H1 (cell line): Measurements from ENCODE around the gene FAM81B. TPM values are rescaled to one million over a fixed set of nuclear protein-coding genes. Genes with fewer than 3 reads are reported as not detected.

ENCODE experiments used
- CTCF ChIA-PET: fragments of 300-600 bp; sonication (Branson Sonifier 250); formaldehyde crosslinking; loops from one replicate; lab custom pipeline; 2021; ENCODE audit not compliant: partially characterized antibody; lab: Charles Lee
- POLR2A ChIA-PET: fragments of 300-600 bp; sonication (Branson Sonifier 250); formaldehyde crosslinking; loops from one replicate; lab custom pipeline; 2021; ENCODE audit warnings: inconsistent platforms; ENCODE audit not compliant: partially characterized antibody; lab: Charles Lee
- DNase-seq, 2 experiments: peaks; one replicate each; pipeline versions ENCODE4 v3.0.0 to v3.0.0-alpha.2; 2010 to 2022; ENCODE audit warnings: low spot score in 2 of 2, low read depth in 1 of 2, mixed read lengths in 1 of 2
- FAIRE-seq: peaks from 2 replicates; lab custom pipeline; 2011; peaks lifted over from hg19 to GRCh38; lab: Jason Lieb, UNC
- H2AFZ ChIP-seq: 2 replicates; pipeline ENCODE4 v1.8.1; 2012; ENCODE audit warnings: low read length, inconsistent platforms
- H2AK5ac ChIP-seq: 2 replicates; pipeline ENCODE4 v1.6.1; 2013; ENCODE audit warnings: low read depth, low read length
- H2BK120ac ChIP-seq: replicated peaks from 2 replicates; pipeline ENCODE3; 2013; ENCODE audit warnings: low read depth, low read length, inconsistent platforms
- H2BK12ac ChIP-seq: 2 replicates; pipeline ENCODE4 v1.6.1; 2013; ENCODE audit warnings: low read depth, low read length
- H2BK15ac ChIP-seq: 2 replicates; pipeline ENCODE4 v1.6.1; 2013; ENCODE audit warnings: low read length
- H2BK20ac ChIP-seq: 2 replicates; pipeline ENCODE4 v1.6.1; 2013; ENCODE audit warnings: low read length
- H2BK5ac ChIP-seq: 2 replicates; pipeline ENCODE4 v1.6.1; 2013; ENCODE audit warnings: low read depth, low read length
- H3K14ac ChIP-seq: 2 replicates; pipeline ENCODE4 v1.6.1; 2013; ENCODE audit warnings: inconsistent platforms; ENCODE audit not compliant: insufficient read length
- H3K18ac ChIP-seq: 2 replicates; pipeline ENCODE4 v1.6.1; 2013; ENCODE audit warnings: low read length; ENCODE audit errors: extremely low read depth
- H3K23ac ChIP-seq: 2 replicates; pipeline ENCODE4 v1.6.1; 2013; ENCODE audit warnings: inconsistent platforms; ENCODE audit not compliant: insufficient read length
- H3K23me2 ChIP-seq: 2 replicates; pipeline ENCODE4 v1.6.1; 2013; ENCODE audit warnings: low read depth, low read length
- H3K27ac ChIP-seq: 2 replicates; pipeline ENCODE4 v1.6.1; 2011; ENCODE audit warnings: low read depth, low read length, inconsistent platforms
- H3K27me3 ChIP-seq, 4 experiments: replicated peaks in 1 of 4; 1 replicate in 1 of 4; 2 replicates in 3 of 4; pipeline versions ENCODE4 v1.6.1 to v1.8.1; 2011 to 2013; ENCODE audit warnings: low read length in 3 of 4, mild to moderate bottlenecking in 3 of 4, inconsistent platforms in 2 of 4, mixed read lengths in 2 of 4, moderate library complexity in 1 of 4; ENCODE audit not compliant: control insufficient read depth in 3 of 4, insufficient read depth in 3 of 4; ENCODE audit errors: extremely low read depth in 1 of 4
- H3K36me3 ChIP-seq, 4 experiments: 2 replicates each; pipeline versions ENCODE4 v1.6.1 to v1.8.1; 2011 to 2013; ENCODE audit warnings: mild to moderate bottlenecking in 4 of 4, low read length in 3 of 4, moderate library complexity in 2 of 4, control low read depth in 1 of 4, inconsistent platforms in 1 of 4; ENCODE audit not compliant: insufficient read depth in 4 of 4, control insufficient read depth in 2 of 4
- H3K4ac ChIP-seq: replicated peaks from 2 replicates; pipeline ENCODE3; 2013; ENCODE audit warnings: low read length, low read depth, mixed read lengths, inconsistent platforms; ENCODE audit not compliant: insufficient read length
- H3K4me1 ChIP-seq, 4 experiments: replicated peaks in 1 of 4; 1 replicate in 1 of 4; 2 replicates in 3 of 4; pipeline versions ENCODE4 v1.6.1 to v1.8.1; 2011 to 2013; ENCODE audit warnings: low read length in 3 of 4, inconsistent platforms in 2 of 4, mixed read lengths in 1 of 4; ENCODE audit not compliant: insufficient read depth in 4 of 4, control insufficient read depth in 3 of 4
- H3K4me2 ChIP-seq, 2 experiments: 2 replicates each; pipeline versions ENCODE4 v1.6.1 to v1.8.1; 2011 to 2013; ENCODE audit warnings: low read depth in 2 of 2, low read length in 2 of 2, control low read depth in 1 of 2, inconsistent platforms in 1 of 2, mild to moderate bottlenecking in 1 of 2; ENCODE audit not compliant: insufficient read depth in 1 of 2
- H3K4me3 ChIP-seq, 4 experiments: fragments of 200-600, 300-600 bp in 1 of 4; sonication (generic), shearing (Covaris generic), sonication (Bioruptor Twin) in 1 of 4; 2 replicates each; pipeline versions ENCODE4 v1.5.1 to v1.8.1; 2011 to 2016; ENCODE audit warnings: low read length in 4 of 4, low read depth in 3 of 4, control low read depth in 2 of 4, inconsistent platforms in 2 of 4, mild to moderate bottlenecking in 2 of 4, mixed read lengths in 1 of 4, moderate library complexity in 1 of 4; ENCODE audit not compliant: insufficient read depth in 2 of 4; ENCODE audit errors: extremely low read depth in 1 of 4
- H3K56ac ChIP-seq: replicated peaks from 2 replicates; pipeline ENCODE3; 2013; ENCODE audit warnings: low read depth, mild to moderate bottlenecking, mixed read lengths, low read length, inconsistent platforms; ENCODE audit not compliant: insufficient read length
- H3K79me1 ChIP-seq: 2 replicates; pipeline ENCODE4 v1.6.1; 2013; ENCODE audit warnings: low read depth, low read length, control low read depth
- H3K79me2 ChIP-seq, 2 experiments: 2 replicates each; pipeline versions ENCODE4 v1.6.1 to v1.8.1; 2012 to 2013; ENCODE audit warnings: low read length in 2 of 2, mild to moderate bottlenecking in 2 of 2, inconsistent platforms in 1 of 2; ENCODE audit not compliant: insufficient read depth in 2 of 2, control insufficient read depth in 1 of 2
- H3K9ac ChIP-seq, 4 experiments: replicated peaks in 1 of 4; 1 replicate in 1 of 4; 2 replicates in 3 of 4; pipeline versions ENCODE4 v1.6.1 to v1.8.1; 2011 to 2013; ENCODE audit warnings: low read depth in 3 of 4, low read length in 3 of 4, control low read depth in 2 of 4, mild to moderate bottlenecking in 2 of 4, moderate library complexity in 2 of 4, inconsistent platforms in 1 of 4; ENCODE audit errors: extremely low read depth in 1 of 4
- H3K9me3 ChIP-seq, 2 experiments: 2 replicates each; pipeline versions ENCODE4 v1.6.1 to v1.8.1; 2012 to 2013; ENCODE audit warnings: mild to moderate bottlenecking in 2 of 2, moderate library complexity in 2 of 2, control low read depth in 1 of 2, inconsistent platforms in 1 of 2, low read depth in 1 of 2, low read length in 1 of 2, mixed read lengths in 1 of 2; ENCODE audit not compliant: insufficient read depth in 2 of 2
- H4K20me1 ChIP-seq, 2 experiments: replicated peaks in 1 of 2; 2 replicates each; pipeline versions ENCODE3 to v1.8.1; 2011 to 2013; ENCODE audit warnings: inconsistent platforms in 2 of 2, low read length in 2 of 2, mild to moderate bottlenecking in 1 of 2; ENCODE audit not compliant: insufficient read depth in 2 of 2, control insufficient read depth in 1 of 2
- H4K5ac ChIP-seq: 2 replicates; pipeline ENCODE4 v1.6.1; 2013; ENCODE audit warnings: low read length, low read depth, mixed read lengths, inconsistent platforms; ENCODE audit not compliant: insufficient read length
- H4K8ac ChIP-seq: 2 replicates; pipeline ENCODE4 v1.8.0; 2013; ENCODE audit warnings: mild to moderate bottlenecking, moderate library complexity, low read length, inconsistent platforms; ENCODE audit not compliant: insufficient read depth; ENCODE audit errors: extremely low read depth
- H4K91ac ChIP-seq: replicated peaks from 2 replicates; pipeline ENCODE3; 2013; ENCODE audit warnings: low read length, mixed read lengths, inconsistent platforms; ENCODE audit not compliant: insufficient read length
- E2F6 ChIP-seq: IDR thresholded peaks from 2 replicates; pipeline ENCODE4 v1.6.1; 2012; ENCODE audit warnings: inconsistent platforms
- EGR1 ChIP-seq: IDR thresholded peaks from 2 replicates; pipeline ENCODE4 v1.6.1; 2011; ENCODE audit warnings: low read depth, low read length, borderline replicate concordance
- EZH2 ChIP-seq: fragments of 200-600 bp; sonication (generic); IDR thresholded peaks from 2 replicates; pipeline ENCODE4 v1.7.1; 2012; ENCODE audit warnings: low read depth, mild to moderate bottlenecking, moderate library complexity, low read length, inconsistent platforms; ENCODE audit not compliant: severe bottlenecking
- NANOG ChIP-seq: IDR thresholded peaks from 2 replicates; pipeline ENCODE4 v1.6.1; 2011; ENCODE audit warnings: low read length, low read depth, mild to moderate bottlenecking, inconsistent platforms; ENCODE audit not compliant: insufficient read depth, poor library complexity, severe bottlenecking
- RNF2 ChIP-seq: fragments of 200-900, 300-1000 bp; sonication (generic); IDR thresholded peaks from 2 replicates; pipeline ENCODE4 v1.7.1; 2016; ENCODE audit warnings: borderline replicate concordance, low read depth, mild to moderate bottlenecking, antibody characterized with exemption, low read length; ENCODE audit not compliant: poor library complexity, severe bottlenecking; ENCODE audit errors: missing control alignments
- SP2 ChIP-seq: IDR thresholded peaks from 2 replicates; pipeline ENCODE4 v1.6.1; 2012; ENCODE audit warnings: mild to moderate bottlenecking, low read length, inconsistent platforms
- SRF ChIP-seq: IDR thresholded peaks from 2 replicates; pipeline ENCODE4 v1.6.1; 2011; ENCODE audit warnings: mild to moderate bottlenecking, low read depth, low read length, moderate library complexity
- TAF1 ChIP-seq: IDR thresholded peaks from 2 replicates; pipeline ENCODE4 v1.6.1; 2011; ENCODE audit warnings: mild to moderate bottlenecking, low read depth, low read length
- TEAD4 ChIP-seq: IDR thresholded peaks from 2 replicates; pipeline ENCODE4 v1.6.1; 2012; ENCODE audit warnings: low read depth, low read length, inconsistent platforms, mixed read lengths
- YY1 ChIP-seq: IDR thresholded peaks from 2 replicates; pipeline ENCODE4 v1.6.1; 2011; ENCODE audit warnings: low read depth, mild to moderate bottlenecking, low read length
- WGBS, 2 experiments: shearing (Covaris generic) in 1 of 2; methylation state at CpG; one replicate each; pipeline versions ENCODE4 v1.1.6 to v1.1.7; 2013 to 2015; ENCODE audit warnings: low lambda C conversion rate in 2 of 2, mixed read lengths in 2 of 2, inconsistent platforms in 1 of 2, low coverage in 1 of 2, missing lambda C conversion rate in 1 of 2; ENCODE audit not compliant: insufficient replicate concordance in 2 of 2, insufficient coverage in 1 of 2, insufficient read length in 1 of 2; ENCODE audit errors: extremely low coverage in 1 of 2, missing lambda C conversion rate in 1 of 2; 5-methylcytosine and 5-hydroxymethylcytosine counted together
- polyA plus RNA-seq, 7 experiments: library from polyadenylated mRNA; depleted of rRNA in 3 of 7; stranded (reverse) in 5 of 7; unstranded in 2 of 7; fragments of >200 nt in 5 of 7; fragments of 200-250 nt in 2 of 7; gene quantifications; 1 replicate in 5 of 7; 2 replicates in 1 of 7; 4 replicates in 1 of 7; pipeline versions ENCODE4 v1.2.1 to v1.2.3, GENCODE V29; 2011 to 2013; ENCODE audit warnings: missing spikeins in 2 of 7, mixed read lengths in 2 of 7
- total RNA-seq: library from RNA; stranded (reverse); fragmentation: NEBNext Ultra II Directional; extraction: Animal tissue kit (Norgen Biotek cat#: 25700); gene quantifications from 2 replicates; pipeline ENCODE4 v1.2.1, GENCODE V29; 2021

The FAM81B gene
- total and polyA plus RNA-seq, 2 of the 8 experiments (the other 6 are each of a cell fraction or from before 2014, with no cell fraction given): not detected

GRCh38 chr5:95471487-95471886 lies 80.3 kb downstream of the FAM81B start:
- Histone ChIP-seq H2BK15ac (no peak overlapping the region), H2BK5ac (no peak overlapping the region), H2AK5ac (no peak overlapping the region), H3K27me3 (no peaks in the 10 kb centered on the region), H3K18ac (no peak overlapping the region), H3K36me3 (peaks cover 0 to 19% (median 6%) of the 10 kb centered on the region in 4 experiments; a peak in 4 of 8 replicates), H3K79me1 (no peaks in the 10 kb centered on the region), H3K9ac (no peak overlapping the region), H3K23ac (no peak overlapping the region), H3K4me2 (no peak overlapping the region), H2BK12ac (no peak overlapping the region), H2BK20ac (no peak overlapping the region), H2BK120ac (no peak overlapping the region), H3K27ac (no peak overlapping the region), H4K91ac (no peak overlapping the region), H3K79me2 (no peaks in the 10 kb centered on the region), H4K5ac (no peak overlapping the region), H3K23me2 (no peaks in the 10 kb centered on the region), H3K4ac (no peak overlapping the region), H3K14ac (no peak overlapping the region), H2AFZ (no peak overlapping the region), H3K4me3 (no peak overlapping the region), H4K8ac (no peak overlapping the region), H3K56ac (no peak overlapping the region), H4K20me1 (peaks cover 0 to 2% of the 10 kb centered on the region in 2 experiments), H3K4me1 (peaks cover 0 to 5% (median 1%) of the 10 kb centered on the region in 4 experiments; a peak in 3 of 7 replicates), H3K9me3 (no peaks in the 10 kb centered on the region)
- CTCF ChIA-PET: interaction anchor here (1.1 kb wide), 1 partner anchor 10 kb away, joined by 3 read pairs; no protein-coding TSS in a partner anchor
- TF ChIP-seq RNF2: no peak
- no peak for TF ChIP-seq EZH2
- no peak for TF ChIP-seq NANOG
- TF ChIP-seq SP2: no peak
- TF ChIP-seq TEAD4: no peak
- TF ChIP-seq TAF1: no peak
- no peak for TF ChIP-seq SRF
- TF ChIP-seq YY1: no peak
- TF ChIP-seq E2F6: no peak
- no peak for TF ChIP-seq EGR1
- no peak for FAIRE-seq
- POLR2A ChIA-PET: no interaction called here
- DNase-seq: no peak
- WGBS, 2 experiments: 85% methylated on average over 1 of the region's 1 CpG; no CpG with 5 or more reads in 1 of the 2 experiments
